Keratinocyte (primary cell): ENCODE results near the gene ZNF678.

Experiments
- CTCF ChIP-seq, 3 experiments: IDR thresholded peaks in 1 of 3; conservative IDR thresholded peaks in 1 of 3; optimal IDR thresholded peaks in 1 of 3; 2 replicates in 2 of 3; 3 replicates in 1 of 3; pipeline versions ENCODE3 to v1.5.1; 2011; ENCODE audit warnings: low read length in 3 of 3, mild to moderate bottlenecking in 3 of 3, moderate library complexity in 2 of 3, control low read depth in 1 of 3, inconsistent platforms in 1 of 3; ENCODE audit not compliant: insufficient read depth in 2 of 3; ENCODE audit errors: extremely low read depth in 1 of 3
- EZH2 ChIP-seq: IDR thresholded peaks from one replicate; pipeline ENCODE4 v1.6.1; 2012; ENCODE audit warnings: inconsistent platforms, mild to moderate bottlenecking, low read length, moderate library complexity

- TF ChIP-seq CTCF (optimal IDR thresholded peaks at IDR 0.05 in 1 of 3, IDR thresholded peaks at IDR 0.05 in 1 of 3, conservative IDR thresholded peaks at IDR 0.05 in 1 of 3; ENCODE audit: extremely low read depth in 1 of 3, insufficient read depth in 2 of 3, low read length in 3 of 3) (no peak), EZH2 (no peak)
Measured at GRCh38 chr1:227557962-227558725, 5.2 kb upstream of the ZNF678 start.
